ENCODE measurements around the gene CACNA1S. TPM values are rescaled to one million over a fixed set of nuclear protein-coding genes. Genes with fewer than 3 reads are reported as not detected.

Gene CACNA1S
- total RNA-seq, 1 experiment from 2014 or later: not detected

DNA sequence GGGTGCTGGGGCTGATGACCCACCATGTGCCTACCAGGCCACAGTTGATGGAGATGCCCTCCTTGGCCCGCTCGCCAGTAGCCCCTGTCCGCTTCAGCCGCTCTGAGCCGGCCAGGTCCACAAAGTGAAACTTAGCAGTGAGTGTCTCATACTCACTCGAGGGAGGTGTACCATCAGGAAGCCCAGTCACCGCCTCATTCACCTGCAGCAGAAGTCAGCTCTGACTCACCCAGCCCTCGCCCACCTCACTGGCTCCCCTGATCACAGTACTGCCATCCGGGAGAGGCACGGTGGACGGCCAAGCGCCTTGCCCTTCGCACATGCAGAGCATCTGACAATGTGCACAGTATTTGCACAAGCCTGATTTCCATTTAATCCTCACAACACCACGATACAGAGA is 107.5 kb downstream of the CACNA1S start:
- Histone ChIP-seq H4K5ac (ENCODE audit: insufficient read length, low read depth, low read length) (no peak overlapping the region), H3K23me2 (ENCODE audit: insufficient read length, low read depth, low read length, poor library complexity, severe bottlenecking) (no peaks in the 10 kb centered on the region), H3K79me1 (ENCODE audit: insufficient read depth, low read depth, low read length, poor library complexity, severe bottlenecking) (no peaks in the 10 kb centered on the region), H3K4ac (ENCODE audit: low read depth, low read length) (no peak overlapping the region), H2AFZ (ENCODE audit: low read length) (no peak overlapping the region), H3K27me3 (ENCODE audit: insufficient read depth, low read length) (no peaks in the 10 kb centered on the region), H3K18ac (ENCODE audit: insufficient read length, low read depth, low read length) (no peak overlapping the region), H2BK5ac (ENCODE audit: insufficient read length, low read length) (no peak overlapping the region), H2BK120ac (ENCODE audit: low read depth, low read length, poor library complexity, severe bottlenecking) (no peak overlapping the region), H3K14ac (ENCODE audit: insufficient read depth, low read length) (no peak overlapping the region), H3K56ac (ENCODE audit: insufficient read length, low read depth, low read length) (no peak overlapping the region), H4K20me1 (ENCODE audit: control insufficient read depth, insufficient read depth, insufficient read length) (no peaks in the 10 kb centered on the region), H3K27ac (ENCODE audit: insufficient read length, low read depth, low read length) (no peak overlapping the region), H2BK12ac (ENCODE audit: insufficient read length, low read depth, low read length) (no peak overlapping the region), H3K79me2 (ENCODE audit: insufficient read depth, low read length) (no peaks in the 10 kb centered on the region), H3K4me1 (ENCODE audit: insufficient read depth, low read length) (no peaks in the 10 kb centered on the region), H3K23ac (ENCODE audit: insufficient read length, low read depth, low read length) (no peak overlapping the region), H2AK5ac (ENCODE audit: insufficient read length, low read length) (no peak overlapping the region), H3T11ph (ENCODE audit: low read length) (no peak overlapping the region), H3K9me3 (ENCODE audit: control insufficient read depth, low read depth, low read length) (no peaks in the 10 kb centered on the region), H3K4me2 (ENCODE audit: insufficient read depth, insufficient read length, low read length) (no peak overlapping the region), H4K8ac (replicated peaks; ENCODE audit: insufficient read length, low read depth, low read length) (no peak overlapping the region), H3K9ac (ENCODE audit: extremely low read depth, insufficient read length, low read length) (no peak overlapping the region), H4K91ac (ENCODE audit: insufficient read length, low read depth, low read length) (no peak overlapping the region), H2BK15ac (ENCODE audit: low read depth, low read length) (no peak overlapping the region), H2BK20ac (ENCODE audit: low read depth, low read length, poor library complexity, severe bottlenecking) (no peak overlapping the region)
- no peak for DNase-seq
- peaks cover 2 to 11% (median 10%) of the 10 kb centered on the region in 3 experiments; a peak in 5 of 7 replicates for H3K36me3 Mint-ChIP-seq (ENCODE audit: insufficient read depth in 1 of 3, low read depth in 3 of 3)
- WGBS (ENCODE audit: extremely low coverage, insufficient read length, low lambda C conversion rate): no CpG with 5 or more reads among the region's 14 CpGs
- peaks cover 1 to 6% of the 10 kb centered on the region in 2 experiments for H3K4me1 Mint-ChIP-seq
- H3K27ac Mint-ChIP-seq: no peak overlapping the region
- H3K9me3 Mint-ChIP-seq: no peaks in the 10 kb centered on the region
- no peak overlapping the region for H3K4me3 Mint-ChIP-seq
- TF ChIP-seq, protein P1, sequence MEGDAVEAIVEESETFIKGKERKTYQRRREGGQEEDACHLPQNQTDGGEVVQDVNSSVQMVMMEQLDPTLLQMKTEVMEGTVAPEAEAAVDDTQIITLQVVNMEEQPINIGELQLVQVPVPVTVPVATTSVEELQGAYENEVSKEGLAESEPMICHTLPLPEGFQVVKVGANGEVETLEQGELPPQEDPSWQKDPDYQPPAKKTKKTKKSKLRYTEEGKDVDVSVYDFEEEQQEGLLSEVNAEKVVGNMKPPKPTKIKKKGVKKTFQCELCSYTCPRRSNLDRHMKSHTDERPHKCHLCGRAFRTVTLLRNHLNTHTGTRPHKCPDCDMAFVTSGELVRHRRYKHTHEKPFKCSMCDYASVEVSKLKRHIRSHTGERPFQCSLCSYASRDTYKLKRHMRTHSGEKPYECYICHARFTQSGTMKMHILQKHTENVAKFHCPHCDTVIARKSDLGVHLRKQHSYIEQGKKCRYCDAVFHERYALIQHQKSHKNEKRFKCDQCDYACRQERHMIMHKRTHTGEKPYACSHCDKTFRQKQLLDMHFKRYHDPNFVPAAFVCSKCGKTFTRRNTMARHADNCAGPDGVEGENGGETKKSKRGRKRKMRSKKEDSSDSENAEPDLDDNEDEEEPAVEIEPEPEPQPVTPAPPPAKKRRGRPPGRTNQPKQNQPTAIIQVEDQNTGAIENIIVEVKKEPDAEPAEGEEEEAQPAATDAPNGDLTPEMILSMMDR (conservative IDR thresholded peaks at IDR 0.05): no peak
- H3K27me3 Mint-ChIP-seq (ENCODE audit: low read depth): no peaks in the 10 kb centered on the region

Data from H9 (cell line).